GM23338 (cell line): Measurements from ENCODE around the gene CKAP2. TPM values are rescaled to one million over a fixed set of nuclear protein-coding genes. Genes with fewer than 3 reads are reported as not detected.
A peak's percentile ranks its signal among the peaks of the same experiment; 100 is the strongest.
"Not testable (repeated sequence)": the region's sequence is repeated elsewhere in the genome, so short reads cannot be mapped to it uniquely, and the experiment has no call there.

Experiments used
- ATAC-seq: fragments of 200-7000 bp; cut with Tn5 transposase; 3 replicates; pipeline ENCODE4 v1.9.1; 2020
- DNase-seq: peaks from one replicate; pipeline ENCODE4 v3.0.0-alpha.2; 2015; ENCODE audit warnings: low spot score
- H2AFZ ChIP-seq: fragments of 200-600 bp; sonication (generic); 2 replicates; pipeline ENCODE4 v1.8.0; 2016; ENCODE audit warnings: antibody characterized with exemption, mild to moderate bottlenecking, moderate library complexity
- H3F3A ChIP-seq: fragments of 200-600 bp; sonication (generic); replicated peaks from 2 replicates; pipeline ENCODE4 v1.8.0; 2017; ENCODE audit warnings: antibody characterized with exemption, mixed run types, low read depth
- H3K27ac ChIP-seq: fragments of 200-600 bp; sonication (generic); 2 replicates; pipeline ENCODE4 v1.6.1; 2016; ENCODE audit warnings: low read depth
- H3K27me3 ChIP-seq: fragments of 200-600 bp; sonication (generic); 2 replicates; pipeline ENCODE4 v1.8.0; 2016; ENCODE audit warnings: mild to moderate bottlenecking, mixed run types, moderate library complexity; ENCODE audit not compliant: insufficient read depth
- H3K36me3 ChIP-seq: fragments of 200-600 bp; sonication (generic); 2 replicates; pipeline ENCODE4 v1.8.0; 2016; ENCODE audit warnings: mild to moderate bottlenecking; ENCODE audit not compliant: insufficient read depth
- H3K4me1 ChIP-seq: fragments of 200-600 bp; sonication (generic); 2 replicates; pipeline ENCODE4 v1.8.0; 2016; ENCODE audit warnings: mild to moderate bottlenecking, moderate library complexity; ENCODE audit not compliant: insufficient read depth
- H3K4me2 ChIP-seq: fragments of 200-600 bp; sonication (generic); 2 replicates; pipeline ENCODE4 v1.7.1; 2017; ENCODE audit warnings: mixed run types
- H3K4me3 ChIP-seq: fragments of 200-600 bp; sonication (generic); 2 replicates; pipeline ENCODE4 v1.6.1; 2016; ENCODE audit warnings: mixed run types
- H3K79me2 ChIP-seq: fragments of 200-600 bp; sonication (generic); replicated peaks from 2 replicates; pipeline ENCODE4 v1.8.0; 2017; ENCODE audit warnings: mild to moderate bottlenecking; ENCODE audit not compliant: insufficient read depth
- H3K9me2 ChIP-seq: fragments of 200-600 bp; sonication (generic); 2 replicates; pipeline ENCODE4 v1.8.0; 2017; ENCODE audit not compliant: insufficient read depth
- H4K20me1 ChIP-seq: fragments of 200-600 bp; sonication (generic); replicated peaks from 2 replicates; pipeline ENCODE4 v1.8.0; 2017; ENCODE audit warnings: mild to moderate bottlenecking; ENCODE audit not compliant: insufficient read depth
- H3K27ac Mint-ChIP-seq: 2 replicates; pipeline ENCODE4 v1.8.0; 2020; ENCODE audit warnings: inconsistent platforms, mild to moderate bottlenecking, moderate library complexity, mixed read lengths
- H3K27me3 Mint-ChIP-seq: 3 replicates; pipeline ENCODE4 v1.8.0; 2022; ENCODE audit warnings: low read depth, mild to moderate bottlenecking, moderate library complexity, mixed read lengths, inconsistent platforms; ENCODE audit not compliant: insufficient read depth, poor library complexity
- H3K36me3 Mint-ChIP-seq: 3 replicates; pipeline ENCODE4 v1.8.0; 2021; ENCODE audit warnings: low read depth, mild to moderate bottlenecking, inconsistent platforms, moderate library complexity, mixed read lengths
- H3K4me1 Mint-ChIP-seq: 3 replicates; pipeline ENCODE4 v1.8.0; 2020; ENCODE audit warnings: mild to moderate bottlenecking, inconsistent platforms, mixed read lengths
- H3K4me3 Mint-ChIP-seq: 3 replicates; pipeline ENCODE4 v1.8.0; 2021; ENCODE audit warnings: moderate library complexity, mild to moderate bottlenecking, inconsistent platforms, mixed read lengths
- H3K9me3 Mint-ChIP-seq: 3 replicates; pipeline ENCODE4 v1.8.0; 2020; ENCODE audit warnings: moderate library complexity, mild to moderate bottlenecking, inconsistent platforms, mixed read lengths
- JUNB ChIP-seq: IDR thresholded peaks from one replicate; pipeline ENCODE4 v1.6.1; 2016; ENCODE audit warnings: antibody characterized with exemption; ENCODE audit not compliant: unreplicated experiment
- POLR2AphosphoS5 ChIP-seq: IDR thresholded peaks from 2 replicates; pipeline ENCODE4 v1.6.1; 2016; ENCODE audit warnings: antibody characterized with exemption, low read depth
- ZNF114 ChIP-seq: fragments of 250-450 bp; sonication (Bioruptor Pico); IDR thresholded peaks from 2 replicates; pipeline ENCODE4 v1.5.0; 2020; ENCODE audit warnings: mild to moderate bottlenecking, moderate library complexity
- polyA plus RNA-seq: library from polyadenylated mRNA; unstranded; fragments of >200 nt; fragmentation: Nextera tagmentation; extraction: Ambion mirVana; gene quantifications from 2 replicates; pipeline ENCODE4 v1.2.1, GENCODE V29; 2016
- total RNA-seq: library from RNA; depleted of rRNA; stranded (reverse); fragments of >200 nt; shearing (Covaris generic); gene quantifications from 2 replicates; pipeline ENCODE4 v1.2.3, GENCODE V29; 2014
- TF ChIP-seq, protein P1 (sequence below): IDR thresholded peaks from 2 replicates; pipeline ENCODE4 v1.6.1; 2016; ENCODE audit warnings: antibody characterized with exemption
- TF ChIP-seq, protein P2 (sequence below), 2 experiments: fragments of 200-600 bp in 1 of 2; sonication (generic) in 1 of 2; conservative IDR thresholded peaks; 2 replicates each; pipeline versions ENCODE4 v1.5.1 to v1.6.1; 2016 to 2017; ENCODE audit warnings: antibody characterized with exemption in 2 of 2, low read depth in 2 of 2, mild to moderate bottlenecking in 2 of 2, moderate library complexity in 1 of 2

CKAP2 gene
- total and polyA plus RNA-seq, 2 experiments from 2014 or later, result 48.8 to 103 TPM

DNA sequence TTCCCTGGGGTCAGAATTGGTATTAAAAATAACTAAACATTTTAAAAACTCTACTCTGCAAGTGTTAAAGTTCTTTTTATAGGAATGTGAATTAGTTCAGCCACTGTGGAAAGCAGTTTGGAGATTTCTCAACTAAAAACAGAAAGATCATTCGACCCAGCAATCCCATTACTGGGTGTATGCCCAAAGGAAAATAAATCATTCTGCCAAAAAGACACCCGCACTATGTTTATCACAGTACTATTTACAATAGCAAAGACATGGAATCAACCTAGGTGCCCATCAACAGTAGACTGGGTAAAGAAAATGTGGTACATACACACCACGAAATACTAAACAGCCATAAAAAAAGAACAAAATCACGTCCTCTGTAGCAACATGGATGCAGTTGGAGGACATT is 48.6 kb upstream of the CKAP2 start:
- H3K27me3 Mint-ChIP-seq, result peaks cover 33% of the 10 kb centered on the region

DNA sequence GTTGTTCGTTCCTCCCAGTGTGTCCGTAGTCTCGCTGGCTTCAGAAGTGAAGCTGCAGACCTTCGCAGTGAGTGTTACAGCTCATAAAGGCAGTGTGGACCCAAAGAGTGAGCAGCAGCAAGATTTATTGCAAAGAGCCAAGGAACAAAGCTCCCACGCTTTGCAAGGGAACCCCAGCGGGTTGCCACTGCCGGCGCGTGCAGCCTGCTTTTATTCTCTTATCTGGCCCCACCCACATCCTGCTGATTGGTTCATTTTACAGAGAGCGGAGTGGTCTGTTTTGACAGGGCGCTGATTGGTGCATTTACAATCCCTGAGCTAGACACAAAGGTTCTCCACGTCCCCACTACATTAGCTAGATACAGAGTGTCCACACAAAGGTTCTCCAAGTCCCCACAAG is 47.8 kb upstream of the CKAP2 start:
- H3K36me3 ChIP-seq, H3K27ac ChIP-seq, H3K27ac Mint-ChIP-seq, H3F3A ChIP-seq, H3K4me2 ChIP-seq, H3K4me1 Mint-ChIP-seq, H2AFZ ChIP-seq, ATAC-seq, H3K9me3 Mint-ChIP-seq, DNase-seq, H3K4me3 ChIP-seq, H3K9me2 ChIP-seq, H3K4me1 ChIP-seq, H4K20me1 ChIP-seq, H3K79me2 ChIP-seq, H3K36me3 Mint-ChIP-seq: not testable (repeated sequence)
- H3K27me3 ChIP-seq, result peaks cover 35% of the 10 kb centered on the region
- peak overlapping the region; percentile 32; the same call in 1 of the 3 replicates for H3K4me3 Mint-ChIP-seq
- peaks cover 33% of the 10 kb centered on the region for H3K27me3 Mint-ChIP-seq

More for the DNA sequence above, 48.6 kb upstream of the CKAP2 start:
- Histone ChIP-seq H3K27me3 (peaks cover 35% of the 10 kb centered on the region), H4K20me1 (no peaks in the 10 kb centered on the region), H2AFZ (no peak overlapping the region), H3K27ac (no peak overlapping the region), H3K9me2 (no peaks in the 10 kb centered on the region), H3K4me2 (peak overlapping the region; percentile 81), H3K79me2 (no peaks in the 10 kb centered on the region), H3K36me3 (no peaks in the 10 kb centered on the region), H3K4me3 (peak overlapping the region; percentile 61), H3K4me1 (no peaks in the 10 kb centered on the region; the same call in 1 of the 2 replicates), H3F3A (no peaks in the 10 kb centered on the region)
- Mint-ChIP-seq H3K27ac (no peak overlapping the region), H3K4me3 (peak overlapping the region; percentile 65), H3K36me3 (peaks cover 3% of the 10 kb centered on the region; the same call in 1 of the 3 replicates), H3K4me1 (no peaks in the 10 kb centered on the region; the same call in 1 of the 3 replicates), H3K9me3 (peaks cover 6% of the 10 kb centered on the region; the same call in 2 of the 3 replicates)
- no peak for TF ChIP-seq ZNF114
- TF ChIP-seq, protein P1, sequence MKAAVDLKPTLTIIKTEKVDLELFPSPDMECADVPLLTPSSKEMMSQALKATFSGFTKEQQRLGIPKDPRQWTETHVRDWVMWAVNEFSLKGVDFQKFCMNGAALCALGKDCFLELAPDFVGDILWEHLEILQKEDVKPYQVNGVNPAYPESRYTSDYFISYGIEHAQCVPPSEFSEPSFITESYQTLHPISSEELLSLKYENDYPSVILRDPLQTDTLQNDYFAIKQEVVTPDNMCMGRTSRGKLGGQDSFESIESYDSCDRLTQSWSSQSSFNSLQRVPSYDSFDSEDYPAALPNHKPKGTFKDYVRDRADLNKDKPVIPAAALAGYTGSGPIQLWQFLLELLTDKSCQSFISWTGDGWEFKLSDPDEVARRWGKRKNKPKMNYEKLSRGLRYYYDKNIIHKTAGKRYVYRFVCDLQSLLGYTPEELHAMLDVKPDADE, result no peak
- TF ChIP-seq, protein P2, sequence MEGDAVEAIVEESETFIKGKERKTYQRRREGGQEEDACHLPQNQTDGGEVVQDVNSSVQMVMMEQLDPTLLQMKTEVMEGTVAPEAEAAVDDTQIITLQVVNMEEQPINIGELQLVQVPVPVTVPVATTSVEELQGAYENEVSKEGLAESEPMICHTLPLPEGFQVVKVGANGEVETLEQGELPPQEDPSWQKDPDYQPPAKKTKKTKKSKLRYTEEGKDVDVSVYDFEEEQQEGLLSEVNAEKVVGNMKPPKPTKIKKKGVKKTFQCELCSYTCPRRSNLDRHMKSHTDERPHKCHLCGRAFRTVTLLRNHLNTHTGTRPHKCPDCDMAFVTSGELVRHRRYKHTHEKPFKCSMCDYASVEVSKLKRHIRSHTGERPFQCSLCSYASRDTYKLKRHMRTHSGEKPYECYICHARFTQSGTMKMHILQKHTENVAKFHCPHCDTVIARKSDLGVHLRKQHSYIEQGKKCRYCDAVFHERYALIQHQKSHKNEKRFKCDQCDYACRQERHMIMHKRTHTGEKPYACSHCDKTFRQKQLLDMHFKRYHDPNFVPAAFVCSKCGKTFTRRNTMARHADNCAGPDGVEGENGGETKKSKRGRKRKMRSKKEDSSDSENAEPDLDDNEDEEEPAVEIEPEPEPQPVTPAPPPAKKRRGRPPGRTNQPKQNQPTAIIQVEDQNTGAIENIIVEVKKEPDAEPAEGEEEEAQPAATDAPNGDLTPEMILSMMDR (conservative IDR thresholded peaks at IDR 0.05; ENCODE audit: low read depth in 2 of 2), result no peak
- TF ChIP-seq JUNB, result no peak
- TF ChIP-seq POLR2AphosphoS5, result no peak
- ATAC-seq, result no peak
- DNase-seq, result no peak

GRCh38 chr13:52408071-52408658 is 47.1 kb upstream of the CKAP2 start:
- not testable (repeated sequence) for H2AFZ ChIP-seq, H3K4me2 ChIP-seq, H3K4me3 Mint-ChIP-seq, H3K79me2 ChIP-seq, H3K4me1 Mint-ChIP-seq, H4K20me1 ChIP-seq, H3K4me3 ChIP-seq, H3K36me3 ChIP-seq, H3K9me3 Mint-ChIP-seq, H3K4me1 ChIP-seq, H3K27ac ChIP-seq, H3F3A ChIP-seq, H3K36me3 Mint-ChIP-seq, H3K9me2 ChIP-seq, H3K27ac Mint-ChIP-seq, ATAC-seq
- peaks cover 35% of the 10 kb centered on the region for H3K27me3 ChIP-seq
- peak; percentile 32 for DNase-seq
- peaks cover 33% of the 10 kb centered on the region for H3K27me3 Mint-ChIP-seq
